ENCODE results near the gene FOXP1.
"Not testable (repeated sequence)": the region's sequence is repeated elsewhere in the genome, so short reads cannot be mapped to it uniquely, and the experiment has no call there.

- TF ChIP-seq, protein P1, sequence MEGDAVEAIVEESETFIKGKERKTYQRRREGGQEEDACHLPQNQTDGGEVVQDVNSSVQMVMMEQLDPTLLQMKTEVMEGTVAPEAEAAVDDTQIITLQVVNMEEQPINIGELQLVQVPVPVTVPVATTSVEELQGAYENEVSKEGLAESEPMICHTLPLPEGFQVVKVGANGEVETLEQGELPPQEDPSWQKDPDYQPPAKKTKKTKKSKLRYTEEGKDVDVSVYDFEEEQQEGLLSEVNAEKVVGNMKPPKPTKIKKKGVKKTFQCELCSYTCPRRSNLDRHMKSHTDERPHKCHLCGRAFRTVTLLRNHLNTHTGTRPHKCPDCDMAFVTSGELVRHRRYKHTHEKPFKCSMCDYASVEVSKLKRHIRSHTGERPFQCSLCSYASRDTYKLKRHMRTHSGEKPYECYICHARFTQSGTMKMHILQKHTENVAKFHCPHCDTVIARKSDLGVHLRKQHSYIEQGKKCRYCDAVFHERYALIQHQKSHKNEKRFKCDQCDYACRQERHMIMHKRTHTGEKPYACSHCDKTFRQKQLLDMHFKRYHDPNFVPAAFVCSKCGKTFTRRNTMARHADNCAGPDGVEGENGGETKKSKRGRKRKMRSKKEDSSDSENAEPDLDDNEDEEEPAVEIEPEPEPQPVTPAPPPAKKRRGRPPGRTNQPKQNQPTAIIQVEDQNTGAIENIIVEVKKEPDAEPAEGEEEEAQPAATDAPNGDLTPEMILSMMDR (IDR thresholded peaks at IDR 0.05): not testable (repeated sequence)
- not testable (repeated sequence) for TF ChIP-seq POLR2A (IDR thresholded peaks at IDR 0.05; ENCODE audit: low read depth)
These were observed 147.7 kb downstream of the FOXP1 start for GRCh38 chr3:71435836-71436235.

Data from esophagus muscularis mucosa (tissue), 3 donors.